ENCODE results near the gene KIF26A.

Gene KIF26A

GRCh38 chr14:104101651-104102281 is 36.6 kb upstream of the KIF26A start:
- no peak for DNase-seq

GRCh38 chr14:104102282-104102914 is 36.0 kb upstream of the KIF26A start:
- DNase-seq, result no peak

- DNase-seq, result no peak
Observed at GRCh38 chr14:104103061-104103445, 35.3 kb upstream of the KIF26A start.

DNA sequence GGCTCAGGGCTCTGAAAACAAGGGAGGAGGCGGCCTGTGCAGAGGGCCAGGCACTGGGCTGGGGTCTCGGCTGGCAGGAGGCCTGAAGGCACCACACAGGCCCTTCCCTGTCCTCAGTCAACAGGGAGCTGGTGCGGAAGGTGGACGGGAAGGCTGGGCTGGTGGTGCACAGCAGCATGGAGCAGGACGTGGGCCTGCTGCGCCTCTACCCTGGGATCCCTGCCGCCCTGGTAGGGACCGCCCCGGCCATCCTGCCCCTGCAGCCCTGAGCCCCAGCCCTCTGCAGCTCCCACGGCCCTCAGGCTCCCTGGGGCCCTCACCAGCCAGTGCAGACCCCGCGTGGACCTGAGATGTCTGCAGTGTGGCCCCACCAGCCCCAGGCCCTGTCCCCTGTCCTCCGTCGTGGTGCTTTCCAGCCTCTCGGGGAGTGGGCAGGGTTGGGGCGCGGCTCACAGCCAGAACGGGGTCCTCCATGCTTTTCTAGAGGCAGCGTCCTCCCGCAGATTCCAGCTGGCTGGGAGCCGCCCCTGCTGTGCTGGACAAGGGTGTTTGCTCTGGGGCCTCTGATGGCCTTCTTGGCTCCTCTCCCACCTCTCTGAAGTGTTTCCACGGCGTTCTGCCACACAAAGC is 34.8 kb upstream of the KIF26A start:
- DNase-seq, result no peak

- no peak for DNase-seq
Observed at GRCh38 chr14:104104076-104104901, 34.1 kb upstream of the KIF26A start.

DNA sequence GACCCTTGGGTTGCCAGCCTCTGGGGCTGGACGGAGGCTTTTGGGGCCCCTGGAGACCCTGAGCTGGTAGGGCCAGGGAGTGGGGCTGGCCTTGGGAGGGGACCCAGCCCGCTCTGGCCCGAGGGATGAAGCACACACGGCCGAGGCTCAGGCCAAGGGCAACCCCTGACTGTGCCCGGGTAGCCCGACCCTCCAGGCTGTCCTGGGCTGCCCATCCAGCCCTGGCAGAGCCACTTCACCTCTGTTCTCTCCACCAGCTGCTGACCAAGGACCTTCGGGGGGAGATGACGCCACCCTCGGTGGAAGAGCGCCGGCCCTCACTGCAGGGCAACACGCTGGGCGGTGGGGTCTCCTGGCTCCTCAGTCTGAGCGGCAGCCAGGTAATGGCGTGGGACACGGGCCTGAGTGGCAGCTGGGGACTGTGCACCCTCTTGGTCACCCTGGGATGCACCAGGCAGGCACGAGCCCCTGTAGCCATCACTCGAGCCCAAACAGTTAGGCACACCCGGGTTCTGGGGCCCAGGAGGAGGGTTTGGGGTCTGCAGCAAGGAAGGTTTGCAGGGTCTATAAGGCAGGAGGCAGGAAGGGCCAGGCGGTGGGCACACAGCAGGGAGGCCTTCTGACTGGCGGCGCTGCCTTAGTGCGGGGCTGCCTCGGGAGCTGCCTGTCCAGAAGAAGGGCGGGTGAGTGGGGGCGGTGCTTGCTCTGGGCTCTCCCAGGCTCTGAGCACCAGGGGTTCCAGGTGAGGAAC is 33.1 kb upstream of the KIF26A start:
- no peak for DNase-seq

- no peak for DNase-seq
Observed at GRCh38 chr14:104105822-104106470, 32.4 kb upstream of the KIF26A start.

GRCh38 chr14:104106471-104106991 is 31.9 kb upstream of the KIF26A start:
- DNase-seq, result no peak

DNA sequence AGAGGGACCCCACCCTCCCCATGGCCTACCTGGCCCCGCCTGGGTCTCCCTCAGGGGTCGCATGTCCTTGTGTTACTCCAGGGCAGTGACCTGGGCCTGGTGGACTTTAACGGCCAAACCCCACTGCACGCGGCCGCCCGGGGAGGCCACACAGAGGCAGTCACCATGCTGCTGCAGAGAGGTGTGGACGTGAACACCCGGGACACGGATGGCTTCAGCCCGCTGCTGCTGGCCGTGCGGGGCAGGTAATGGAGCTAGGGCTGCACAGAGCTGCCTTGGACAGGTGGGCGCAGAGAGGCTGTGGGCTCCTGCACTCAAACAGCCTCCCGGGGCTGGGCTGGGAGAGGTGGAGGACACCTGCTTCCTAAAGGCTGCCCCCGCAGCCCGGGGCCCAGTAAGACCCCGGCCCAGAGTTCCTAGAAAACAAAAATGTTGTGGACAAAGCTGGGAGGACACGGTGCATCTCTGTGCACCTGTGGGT is 31.2 kb upstream of the KIF26A start:
- DNase-seq, result no peak

DNA sequence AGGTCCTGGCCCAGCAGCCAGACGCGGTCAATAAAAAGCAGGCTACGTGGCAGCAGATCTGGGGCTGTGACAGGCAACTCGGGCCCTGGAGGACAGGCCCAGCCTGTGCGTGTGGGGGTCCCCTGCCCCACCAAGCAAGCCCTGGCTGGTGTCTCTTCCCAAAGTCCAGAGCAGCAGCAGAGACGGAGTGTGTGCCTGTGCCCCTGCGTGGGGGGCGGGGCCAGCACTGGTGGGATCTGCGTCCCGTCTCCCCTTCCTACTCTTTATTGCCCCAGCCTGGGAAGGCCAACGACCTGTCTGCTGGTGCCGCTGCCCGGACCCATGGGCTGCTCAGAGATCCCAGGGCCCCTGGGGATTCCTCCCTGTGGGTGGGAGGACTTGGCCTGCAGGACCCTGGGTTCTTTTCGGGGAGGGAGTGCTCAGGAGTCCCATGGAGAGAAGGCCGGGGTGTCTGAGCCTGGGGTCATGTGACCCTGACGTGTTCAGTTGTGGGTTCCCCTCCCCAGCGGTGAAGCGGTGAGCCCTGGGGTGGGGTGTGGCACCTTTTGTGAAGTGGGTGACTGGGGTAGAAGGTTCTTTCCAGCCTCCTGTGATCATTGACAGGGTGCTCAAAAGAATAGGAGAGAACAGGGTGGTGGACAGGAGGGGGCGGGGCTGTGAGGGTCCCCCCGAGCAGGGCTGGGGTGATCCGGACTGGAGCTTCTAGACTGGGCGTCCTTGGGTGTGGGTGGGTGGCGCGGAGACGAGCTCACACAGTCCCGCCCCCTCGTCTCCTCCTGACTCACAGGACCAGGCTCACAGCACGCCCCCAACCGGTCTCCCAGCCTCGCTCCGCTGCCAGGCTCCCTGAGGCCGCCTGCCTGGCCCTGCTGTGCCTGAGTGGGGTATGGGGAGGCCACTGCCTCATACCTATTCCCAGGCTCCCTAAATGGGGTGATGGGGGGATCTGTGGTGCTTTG is 30.5 kb upstream of the KIF26A start:
- no peak for DNase-seq

- DNase-seq, result no peak
Observed at GRCh38 chr14:104108570-104109541, 29.5 kb upstream of the KIF26A start.

- DNase-seq, result no peak
Observed at GRCh38 chr14:104109731-104110361, 28.5 kb upstream of the KIF26A start.

DNA sequence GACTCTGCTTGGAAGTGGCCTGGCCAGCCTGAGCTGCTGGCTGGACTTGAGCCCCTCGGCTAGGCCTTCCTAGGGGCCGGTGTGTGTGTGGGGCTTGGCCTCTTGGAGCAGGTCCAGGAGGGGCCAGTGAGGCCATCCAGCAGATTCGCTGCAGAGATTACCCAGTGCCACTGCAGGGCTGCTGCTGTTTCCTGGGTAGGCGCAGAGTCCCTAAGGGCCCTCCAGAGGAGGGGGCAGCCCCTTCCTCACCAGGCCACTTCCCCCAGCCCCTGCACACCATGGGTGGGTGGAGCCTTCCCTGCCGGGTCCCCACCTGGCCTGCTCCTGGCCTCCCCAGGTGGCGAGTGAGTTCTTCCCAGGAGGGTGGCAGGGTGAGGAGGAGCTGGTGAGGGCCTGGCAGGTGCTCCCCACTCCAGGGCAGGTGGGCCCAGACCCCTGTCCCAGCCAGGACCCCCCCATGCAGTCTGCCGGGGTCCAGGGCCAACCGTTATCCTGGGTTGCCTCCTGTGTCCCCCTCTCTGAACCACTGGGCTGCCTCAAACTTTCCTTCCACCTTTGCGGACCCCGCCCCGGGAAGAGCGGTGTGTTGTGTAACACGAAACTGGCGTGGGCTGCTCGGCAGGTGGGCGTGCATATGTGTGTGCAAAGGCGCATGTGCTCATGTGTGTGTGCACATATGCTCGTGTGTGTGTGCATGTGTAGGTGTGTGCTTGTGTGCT is 27.7 kb upstream of the KIF26A start:
- DNase-seq, result no peak

DNA sequence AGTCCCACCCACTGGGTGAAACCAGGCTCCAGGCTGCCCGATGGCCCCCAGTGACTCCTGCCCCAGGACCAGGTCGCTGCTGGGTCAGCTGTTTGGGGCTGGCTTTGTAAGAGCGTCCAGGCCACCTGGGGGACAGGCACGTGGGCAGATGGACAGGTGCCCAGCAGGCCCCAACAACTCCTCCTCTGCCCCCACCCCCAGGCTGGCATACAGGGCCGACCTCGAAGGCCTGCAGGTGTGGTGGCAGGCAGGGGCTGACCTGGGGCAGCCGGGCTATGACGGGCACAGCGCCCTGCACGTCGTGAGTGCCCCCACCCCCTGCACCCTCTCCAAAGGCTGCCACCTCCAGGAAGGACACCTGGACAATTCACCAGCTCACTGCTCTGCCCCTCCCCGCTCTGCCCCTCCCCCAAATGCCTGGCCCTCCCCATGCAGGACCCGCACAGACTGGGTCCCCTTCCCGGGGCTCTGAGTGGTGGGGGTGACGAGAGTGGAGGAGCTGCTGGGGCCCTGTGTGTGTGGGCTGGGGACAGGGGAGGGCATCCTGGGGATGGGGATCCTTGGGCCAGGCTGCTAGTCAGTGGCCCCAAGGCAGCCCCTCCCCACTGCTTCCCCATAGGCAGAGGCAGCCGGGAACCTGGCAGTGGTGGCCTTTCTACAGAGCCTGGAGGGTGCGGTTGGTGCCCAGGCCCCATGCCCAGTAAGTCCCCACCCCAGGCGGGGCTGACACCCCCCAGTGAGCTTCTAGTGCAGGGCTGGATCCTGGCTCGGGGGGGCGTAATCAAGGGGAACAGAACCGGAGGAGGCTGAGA is 26.9 kb upstream of the KIF26A start:
- no peak for DNase-seq

- DNase-seq, result no peak
Observed at GRCh38 chr14:104112113-104112505, 26.3 kb upstream of the KIF26A start.

DNA sequence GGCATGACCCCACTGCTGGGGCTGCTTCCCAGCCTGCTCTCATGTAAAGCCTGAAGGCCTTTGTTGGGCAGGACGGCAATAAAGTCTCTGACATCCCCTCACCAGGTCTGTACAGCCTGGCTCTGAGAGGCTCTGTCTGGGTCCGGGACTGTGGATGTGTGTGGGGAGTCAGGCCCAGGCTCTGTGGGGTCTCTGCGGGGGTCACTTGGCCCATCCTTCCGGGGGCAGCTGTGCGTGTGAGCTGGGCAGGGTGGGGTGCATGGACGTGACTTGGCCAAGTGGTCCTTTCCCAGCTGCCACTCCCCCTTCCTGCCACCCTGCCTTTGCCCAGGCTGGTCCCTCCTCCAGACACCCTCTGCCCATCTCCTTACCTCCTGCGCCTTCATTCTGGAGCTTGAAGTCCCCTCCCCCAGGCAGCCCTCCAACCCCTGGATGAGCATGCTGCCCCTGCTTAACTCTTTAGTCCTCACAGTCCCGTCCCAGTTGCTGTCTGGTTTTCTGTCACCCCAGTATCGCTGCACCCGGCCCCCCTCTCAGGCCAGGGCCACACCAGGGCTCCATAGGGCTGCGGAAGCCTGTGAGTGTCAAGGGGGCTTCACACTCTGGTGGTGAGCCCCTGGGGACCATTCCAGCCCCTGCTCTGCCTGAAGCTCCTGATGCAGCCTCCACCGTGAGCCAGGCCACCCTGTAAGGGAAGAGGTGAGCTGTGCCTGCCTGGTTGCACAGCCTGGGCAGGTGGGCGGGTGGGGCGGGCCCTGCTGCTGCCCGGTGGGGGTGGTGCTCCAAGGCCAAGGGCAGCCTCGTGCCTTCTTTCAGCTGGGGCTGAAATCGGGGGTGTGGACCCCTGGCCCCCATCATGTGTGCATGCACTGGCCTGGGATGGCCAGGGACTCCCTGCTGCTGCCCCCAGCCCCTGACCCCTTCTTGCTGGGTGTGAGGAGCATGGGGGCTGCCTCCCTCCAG is 25.5 kb upstream of the KIF26A start:
- DNase-seq, result no peak

All from fibroblast of skin of scalp (primary cell).